ENCODE measurements around the gene THBS1.

The THBS1 gene

DNA sequence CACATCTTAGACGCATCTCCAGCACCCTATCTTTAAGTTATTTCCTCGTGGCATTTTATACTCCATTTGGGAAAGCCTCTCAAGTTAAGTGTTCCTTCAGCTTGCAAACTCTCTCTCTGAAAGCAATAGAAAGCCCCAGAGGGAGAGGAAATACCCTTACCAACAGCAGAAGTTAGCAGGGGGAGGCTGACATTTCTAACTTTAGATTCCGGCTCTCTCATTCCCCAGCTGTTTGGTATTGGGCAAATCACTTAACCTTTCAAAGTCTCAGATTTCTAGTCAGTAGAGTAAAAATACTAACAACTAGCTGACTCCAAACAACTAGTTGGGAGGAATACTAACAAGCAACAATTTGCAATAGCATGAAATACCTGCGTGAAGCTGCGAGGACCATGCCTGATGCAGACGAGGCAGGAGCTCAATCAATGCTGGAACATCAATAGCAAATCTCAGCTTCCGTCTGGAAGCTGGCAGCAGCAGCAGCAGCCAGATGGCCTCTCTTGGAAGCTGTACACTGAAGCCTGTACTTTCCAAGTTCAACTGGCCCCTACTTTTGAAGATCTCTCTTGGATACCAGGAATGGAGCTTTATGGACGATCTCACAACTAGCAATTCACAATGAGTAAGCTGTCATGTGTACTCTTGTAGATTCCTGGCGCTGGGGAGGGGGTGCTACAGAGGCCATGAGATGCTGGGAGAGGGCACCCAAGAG, 47.8 kb downstream of the THBS1 start:
- Histone ChIP-seq H3F3A (ENCODE audit: insufficient read depth) (no peaks in the 10 kb centered on the region), H3K9ac (ENCODE audit: low read length) (no peak overlapping the region), H3K79me2 (ENCODE audit: insufficient read depth, low read length) (no peaks in the 10 kb centered on the region), H3K9me2 (replicated peaks; ENCODE audit: insufficient read depth, low read length) (no peaks in the 10 kb centered on the region), H3K36me3 (ENCODE audit: low read length) (no peaks in the 10 kb centered on the region), H3K9me3 (ENCODE audit: insufficient read depth, low read length) (no peaks in the 10 kb centered on the region), H4K20me1 (ENCODE audit: low read depth, low read length) (no peaks in the 10 kb centered on the region), H3K27me3 (ENCODE audit: low read length) (no peaks in the 10 kb centered on the region), H3K4me3 (ENCODE audit: insufficient read depth, low read length, poor library complexity, severe bottlenecking) (no peak overlapping the region), H3K27ac (ENCODE audit: low read depth, low read length) (no peak overlapping the region), H3K4me2 (ENCODE audit: low read depth, low read length, poor library complexity, severe bottlenecking) (no peak overlapping the region), H2AFZ (ENCODE audit: low read depth, low read length, severe bottlenecking) (no peak overlapping the region)
- TF ChIP-seq, protein P1, sequence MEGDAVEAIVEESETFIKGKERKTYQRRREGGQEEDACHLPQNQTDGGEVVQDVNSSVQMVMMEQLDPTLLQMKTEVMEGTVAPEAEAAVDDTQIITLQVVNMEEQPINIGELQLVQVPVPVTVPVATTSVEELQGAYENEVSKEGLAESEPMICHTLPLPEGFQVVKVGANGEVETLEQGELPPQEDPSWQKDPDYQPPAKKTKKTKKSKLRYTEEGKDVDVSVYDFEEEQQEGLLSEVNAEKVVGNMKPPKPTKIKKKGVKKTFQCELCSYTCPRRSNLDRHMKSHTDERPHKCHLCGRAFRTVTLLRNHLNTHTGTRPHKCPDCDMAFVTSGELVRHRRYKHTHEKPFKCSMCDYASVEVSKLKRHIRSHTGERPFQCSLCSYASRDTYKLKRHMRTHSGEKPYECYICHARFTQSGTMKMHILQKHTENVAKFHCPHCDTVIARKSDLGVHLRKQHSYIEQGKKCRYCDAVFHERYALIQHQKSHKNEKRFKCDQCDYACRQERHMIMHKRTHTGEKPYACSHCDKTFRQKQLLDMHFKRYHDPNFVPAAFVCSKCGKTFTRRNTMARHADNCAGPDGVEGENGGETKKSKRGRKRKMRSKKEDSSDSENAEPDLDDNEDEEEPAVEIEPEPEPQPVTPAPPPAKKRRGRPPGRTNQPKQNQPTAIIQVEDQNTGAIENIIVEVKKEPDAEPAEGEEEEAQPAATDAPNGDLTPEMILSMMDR (IDR thresholded peaks at IDR 0.05; ENCODE audit: insufficient read depth, low read length, poor library complexity, severe bottlenecking): no peak
- TF ChIP-seq EZH2phosphoT487 (conservative IDR thresholded peaks at IDR 0.05; ENCODE audit: low read length): no peak

DNA sequence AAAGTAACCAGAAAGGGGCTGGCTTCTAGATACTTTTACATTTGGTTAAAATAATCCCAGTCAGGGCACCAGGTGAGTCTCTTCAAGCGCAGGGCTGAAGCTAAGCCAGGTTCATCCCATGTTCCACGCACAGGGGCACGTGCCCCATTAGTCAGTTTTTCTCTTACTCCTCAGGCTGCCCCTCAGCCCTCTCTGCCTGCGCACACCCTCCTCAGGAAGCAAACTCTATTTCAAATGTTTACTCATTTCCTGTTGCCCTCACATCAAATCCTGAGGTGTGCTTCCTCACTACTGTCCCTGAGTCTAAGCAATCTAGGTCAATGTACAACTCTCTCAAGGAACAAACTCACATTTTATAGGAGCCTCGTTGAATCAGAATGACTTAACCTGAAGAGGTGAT, 48.5 kb downstream of the THBS1 start:
- H3K4me3 ChIP-seq (ENCODE audit: insufficient read depth, low read length, poor library complexity, severe bottlenecking): no peak overlapping the region
- H3K9ac ChIP-seq (ENCODE audit: low read length): no peak overlapping the region
- H3K4me2 ChIP-seq (ENCODE audit: low read depth, low read length, poor library complexity, severe bottlenecking): no peak overlapping the region
- H3K79me2 ChIP-seq (ENCODE audit: insufficient read depth, low read length): no peaks in the 10 kb centered on the region
- H3K36me3 ChIP-seq (ENCODE audit: low read length): no peaks in the 10 kb centered on the region
- no peaks in the 10 kb centered on the region for H3F3A ChIP-seq (ENCODE audit: insufficient read depth)
- no peak for TF ChIP-seq EZH2phosphoT487 (conservative IDR thresholded peaks at IDR 0.05; ENCODE audit: low read length)
- TF ChIP-seq, protein P1 (IDR thresholded peaks at IDR 0.05; ENCODE audit: insufficient read depth, low read length, poor library complexity, severe bottlenecking): no peak
- no peaks in the 10 kb centered on the region for H3K27me3 ChIP-seq (ENCODE audit: low read length)
- no peak overlapping the region for H3K27ac ChIP-seq (ENCODE audit: low read depth, low read length)
- no peaks in the 10 kb centered on the region for H4K20me1 ChIP-seq (ENCODE audit: low read depth, low read length)
- H2AFZ ChIP-seq (ENCODE audit: low read depth, low read length, severe bottlenecking): no peak overlapping the region
- no peaks in the 10 kb centered on the region for H3K9me3 ChIP-seq (ENCODE audit: insufficient read depth, low read length)
- H3K9me2 ChIP-seq (replicated peaks; ENCODE audit: insufficient read depth, low read length): no peaks in the 10 kb centered on the region

DNA sequence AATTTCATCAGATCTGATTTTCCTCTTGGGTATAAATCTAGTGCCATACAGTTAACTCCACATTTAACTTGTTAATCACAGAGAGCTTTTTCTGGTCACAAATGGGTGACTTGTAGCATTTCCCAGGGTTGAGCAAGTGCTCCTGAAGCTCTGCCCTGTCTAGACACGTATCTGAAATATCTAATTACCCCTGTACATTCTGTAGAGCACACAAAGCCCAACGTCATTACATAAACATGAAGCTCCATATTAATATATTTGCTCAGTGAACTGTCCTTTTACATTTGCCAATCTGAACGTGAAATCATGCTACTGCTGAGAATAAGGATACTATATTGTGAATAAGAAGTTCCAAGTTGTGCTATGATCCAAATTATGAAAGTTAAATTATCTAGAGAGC, 49.0 kb downstream of the THBS1 start:
- Histone ChIP-seq H2AFZ (ENCODE audit: low read depth, low read length, severe bottlenecking) (no peak overlapping the region), H3K27ac (ENCODE audit: low read depth, low read length) (no peak overlapping the region), H3K36me3 (ENCODE audit: low read length) (no peaks in the 10 kb centered on the region), H3K27me3 (ENCODE audit: low read length) (no peaks in the 10 kb centered on the region), H3K9ac (ENCODE audit: low read length) (no peak overlapping the region), H3K4me3 (ENCODE audit: insufficient read depth, low read length, poor library complexity, severe bottlenecking) (no peak overlapping the region), H3K9me3 (ENCODE audit: insufficient read depth, low read length) (no peaks in the 10 kb centered on the region), H3K9me2 (replicated peaks; ENCODE audit: insufficient read depth, low read length) (no peaks in the 10 kb centered on the region), H4K20me1 (ENCODE audit: low read depth, low read length) (no peaks in the 10 kb centered on the region), H3K79me2 (ENCODE audit: insufficient read depth, low read length) (no peaks in the 10 kb centered on the region), H3K4me2 (ENCODE audit: low read depth, low read length, poor library complexity, severe bottlenecking) (no peak overlapping the region), H3F3A (ENCODE audit: insufficient read depth) (no peaks in the 10 kb centered on the region)
- TF ChIP-seq EZH2phosphoT487 (conservative IDR thresholded peaks at IDR 0.05; ENCODE audit: low read length): no peak
- TF ChIP-seq, protein P1 (IDR thresholded peaks at IDR 0.05; ENCODE audit: insufficient read depth, low read length, poor library complexity, severe bottlenecking): no peak

Data from SU-DHL-6 (cell line).